Epithelial cell of proximal tubule (primary cell): ENCODE measurements around the gene KLHL29. TPM values are rescaled to one million over a fixed set of nuclear protein-coding genes. Genes with fewer than 3 reads are reported as not detected.

Experiments used
- DNase-seq: peaks from one replicate; pipeline ENCODE4 v3.0.0-alpha.2; 2011; ENCODE audit warnings: low read depth
- H3K4me3 ChIP-seq: 2 replicates; pipeline ENCODE4 v1.5.1; 2011; ENCODE audit warnings: low read depth, mild to moderate bottlenecking, low read length
- total RNA-seq: library from RNA; depleted of rRNA; stranded (reverse); fragments of >200 nt; gene quantifications from 2 replicates; pipeline ENCODE4 v1.2.3, GENCODE V29; 2015
- TF ChIP-seq, protein P1 (sequence below): conservative IDR thresholded peaks from 2 replicates; pipeline ENCODE4 v1.5.1; 2012; ENCODE audit warnings: low read depth, mild to moderate bottlenecking, low read length

Gene KLHL29
- total RNA-seq, 1 donor from 2014 or later: 12.0 TPM

DNA sequence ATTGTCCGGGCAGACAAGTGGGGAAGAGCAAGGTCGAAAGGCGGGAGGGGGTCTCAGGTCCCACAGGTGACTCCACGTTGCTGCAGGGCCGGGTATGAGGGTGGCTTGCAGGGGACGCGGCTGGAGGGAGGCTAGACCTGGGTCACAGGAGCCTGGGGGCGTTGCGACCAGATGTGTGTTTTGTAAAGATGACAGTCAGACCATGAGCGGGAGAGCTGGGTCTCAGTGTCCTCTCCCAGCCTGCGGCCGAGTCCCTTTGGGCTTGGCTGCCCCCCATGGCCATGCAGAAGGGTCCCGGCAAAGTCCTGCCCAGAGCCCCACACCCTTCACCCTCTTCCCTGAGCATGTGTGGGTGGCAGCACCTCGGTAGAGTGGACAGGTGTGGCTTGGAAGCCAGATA lies 302.7 kb downstream of the KLHL29 start:
- TF ChIP-seq, protein P1, sequence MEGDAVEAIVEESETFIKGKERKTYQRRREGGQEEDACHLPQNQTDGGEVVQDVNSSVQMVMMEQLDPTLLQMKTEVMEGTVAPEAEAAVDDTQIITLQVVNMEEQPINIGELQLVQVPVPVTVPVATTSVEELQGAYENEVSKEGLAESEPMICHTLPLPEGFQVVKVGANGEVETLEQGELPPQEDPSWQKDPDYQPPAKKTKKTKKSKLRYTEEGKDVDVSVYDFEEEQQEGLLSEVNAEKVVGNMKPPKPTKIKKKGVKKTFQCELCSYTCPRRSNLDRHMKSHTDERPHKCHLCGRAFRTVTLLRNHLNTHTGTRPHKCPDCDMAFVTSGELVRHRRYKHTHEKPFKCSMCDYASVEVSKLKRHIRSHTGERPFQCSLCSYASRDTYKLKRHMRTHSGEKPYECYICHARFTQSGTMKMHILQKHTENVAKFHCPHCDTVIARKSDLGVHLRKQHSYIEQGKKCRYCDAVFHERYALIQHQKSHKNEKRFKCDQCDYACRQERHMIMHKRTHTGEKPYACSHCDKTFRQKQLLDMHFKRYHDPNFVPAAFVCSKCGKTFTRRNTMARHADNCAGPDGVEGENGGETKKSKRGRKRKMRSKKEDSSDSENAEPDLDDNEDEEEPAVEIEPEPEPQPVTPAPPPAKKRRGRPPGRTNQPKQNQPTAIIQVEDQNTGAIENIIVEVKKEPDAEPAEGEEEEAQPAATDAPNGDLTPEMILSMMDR: no peak
- no peak for DNase-seq
- no peak overlapping the region for H3K4me3 ChIP-seq

DNA sequence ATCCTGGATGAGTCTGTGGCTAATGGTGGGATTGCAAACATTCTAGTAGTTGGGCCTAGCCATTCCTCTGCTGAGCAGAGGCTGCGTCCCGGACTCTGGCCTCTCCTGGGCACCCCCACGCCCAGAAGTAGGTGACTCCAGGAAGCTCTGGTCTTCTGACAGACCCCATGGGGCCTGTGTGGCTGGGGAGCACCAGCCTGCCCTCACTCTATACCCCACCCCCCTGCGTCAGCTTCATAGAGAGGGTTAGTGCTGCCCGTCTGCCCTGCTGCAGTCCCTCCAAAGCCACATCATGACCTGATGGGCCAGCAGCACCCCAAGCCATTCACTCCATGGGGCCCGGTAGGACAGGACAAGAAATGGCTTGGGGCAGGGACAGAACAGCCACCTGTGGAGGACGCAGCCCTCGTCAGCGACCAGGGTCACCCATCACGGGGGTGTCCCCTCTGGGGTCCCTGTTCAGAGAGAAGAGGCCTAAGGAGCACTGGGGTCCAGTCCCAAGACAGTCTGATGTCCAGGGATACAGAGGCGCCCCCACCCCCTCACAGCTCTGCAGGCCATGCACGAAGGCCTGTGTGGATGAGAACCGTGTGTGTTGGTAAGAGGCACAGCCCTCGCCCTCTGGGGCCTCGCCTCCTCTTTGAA lies 303.6 kb downstream of the KLHL29 start:
- H3K4me3 ChIP-seq: no peak overlapping the region
- TF ChIP-seq, protein P1: no peak
- DNase-seq: no peak

DNA sequence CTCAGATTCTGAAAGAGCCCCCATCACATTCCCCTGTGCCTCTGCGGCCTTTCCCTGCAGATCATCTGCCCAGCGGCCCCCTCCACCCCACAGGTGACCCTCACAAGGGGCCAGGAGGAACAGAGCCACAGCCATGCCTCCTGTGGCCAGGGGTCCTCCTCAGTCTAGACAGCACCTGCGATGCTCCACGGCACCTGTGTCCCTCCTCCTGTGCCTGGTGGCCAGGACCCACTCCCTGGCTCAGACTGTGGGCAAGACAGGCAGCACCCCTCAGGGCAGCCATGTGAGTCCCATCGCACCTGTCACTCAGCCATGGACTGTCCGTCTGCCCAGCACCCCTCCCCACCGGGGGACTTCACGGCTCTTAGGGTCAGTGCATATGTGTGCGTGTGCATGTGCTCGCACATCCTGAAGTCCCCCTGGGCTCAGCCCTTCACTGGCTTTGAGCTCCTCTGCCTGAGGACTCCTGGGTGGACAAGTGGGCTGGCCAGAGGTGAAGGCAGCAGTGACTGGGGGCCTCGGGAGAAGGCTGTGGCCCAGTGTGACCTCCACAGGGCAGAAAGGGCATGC lies 304.2 kb downstream of the KLHL29 start:
- no peak overlapping the region for H3K4me3 ChIP-seq
- no peak for DNase-seq
- TF ChIP-seq, protein P1: no peak

DNA sequence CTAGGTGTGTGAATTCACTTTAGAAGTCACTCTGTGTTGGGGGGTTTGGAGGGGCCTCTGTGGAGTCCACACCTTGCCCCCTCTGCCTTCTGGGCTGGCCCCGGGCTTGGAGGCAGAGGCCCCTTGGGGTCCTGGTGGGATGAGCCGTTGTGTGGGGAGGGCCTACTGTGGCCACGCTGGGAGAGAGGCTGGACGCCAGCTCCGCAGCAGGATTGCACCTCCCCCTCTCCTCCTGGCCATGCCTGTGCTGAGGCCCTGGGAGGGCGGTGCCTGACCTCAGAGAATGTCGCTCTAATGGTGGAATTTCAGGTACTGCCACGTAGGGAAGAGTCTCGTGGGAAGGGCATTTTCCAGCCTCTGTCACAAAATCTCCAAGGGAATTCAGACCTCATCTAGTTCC lies 304.9 kb downstream of the KLHL29 start:
- DNase-seq: no peak
- TF ChIP-seq, protein P1: no peak
- H3K4me3 ChIP-seq: no peak overlapping the region

DNA sequence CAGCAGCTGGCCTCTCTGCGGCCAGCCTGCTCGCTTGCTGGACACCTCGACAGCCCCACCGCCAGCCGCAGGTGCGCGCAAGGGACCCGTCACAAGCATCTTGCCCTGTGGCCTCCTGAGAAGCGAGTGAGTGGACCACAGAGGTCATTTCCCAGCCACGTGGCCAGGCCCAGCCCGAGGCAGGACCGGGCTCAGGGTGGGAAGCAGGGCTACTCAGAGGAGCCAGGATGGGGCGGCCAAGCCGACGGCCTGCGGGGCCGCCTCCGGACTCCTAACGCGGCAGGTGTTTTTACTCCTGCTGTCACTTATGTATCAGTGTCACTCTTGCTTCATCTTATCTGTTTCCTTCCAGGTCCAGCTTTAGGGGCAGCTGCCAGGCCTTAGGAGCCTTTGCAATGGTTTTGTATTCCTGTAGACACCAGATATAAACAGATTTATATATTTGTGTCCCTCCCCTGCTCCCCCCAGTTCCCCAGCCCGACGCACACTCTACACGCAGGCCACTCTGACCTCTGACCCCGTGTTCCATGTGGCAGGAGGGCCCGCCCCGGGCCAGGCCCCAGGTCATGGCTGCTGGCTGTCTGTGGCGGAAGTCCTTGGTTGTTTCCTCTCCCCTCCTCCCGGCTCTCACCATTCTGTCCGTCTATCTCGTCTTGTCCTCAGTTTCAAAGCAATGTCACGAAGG lies 305.6 kb downstream of the KLHL29 start:
- TF ChIP-seq, protein P1: no peak
- H3K4me3 ChIP-seq: no peak overlapping the region
- DNase-seq: no peak

DNA sequence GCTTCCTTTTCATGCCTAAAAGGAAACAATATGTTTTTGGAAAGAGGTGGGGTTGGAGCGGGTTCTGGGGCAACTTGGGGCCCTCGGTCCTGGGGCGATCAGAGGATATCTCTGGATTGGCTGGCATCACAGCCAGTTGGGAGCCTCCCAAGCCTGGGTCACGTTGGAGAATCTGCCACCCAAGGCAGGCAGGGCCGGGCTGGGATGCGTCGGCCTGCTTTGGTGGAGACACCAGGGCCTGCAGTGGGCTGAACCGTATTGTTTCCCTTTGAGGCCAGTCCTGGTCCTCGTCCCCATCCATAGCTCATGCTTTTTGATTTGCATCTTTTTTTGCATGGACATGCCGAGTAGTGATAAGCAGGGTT lies 306.1 kb downstream of the KLHL29 start:
- DNase-seq: no peak
- no peak overlapping the region for H3K4me3 ChIP-seq
- TF ChIP-seq, protein P1: no peak
